ENCODE results near the gene MTX1. TPM values are rescaled to one million over a fixed set of nuclear protein-coding genes. Genes with fewer than 3 reads are reported as not detected.
"Not testable (repeated sequence)": the region's sequence is repeated elsewhere in the genome, so short reads cannot be mapped to it uniquely, and the experiment has no call there.

MTX1 gene
- total RNA-seq, 1 experiment from 2014 or later, result 69.1 TPM

DNA sequence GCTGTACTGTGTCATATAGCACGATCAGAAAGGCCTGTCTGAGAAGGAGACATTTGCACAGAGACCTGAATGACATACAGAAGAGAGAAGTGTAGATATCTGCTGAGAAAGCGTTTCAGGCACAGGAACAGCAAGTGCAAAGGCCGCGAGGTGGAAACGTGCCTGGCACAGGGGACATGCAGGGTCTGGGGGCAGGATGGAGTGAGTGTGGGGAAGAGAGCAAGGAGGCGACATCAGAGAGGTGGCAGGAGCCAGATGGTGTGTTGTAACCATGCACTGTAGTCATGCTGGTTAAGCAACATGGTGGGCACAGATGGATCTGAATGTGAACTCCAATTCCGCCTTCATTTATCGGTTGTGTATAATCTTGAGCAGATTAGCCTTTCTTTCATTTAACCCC is 48.4 kb upstream of the MTX1 start:
- Histone ChIP-seq H3K79me2 (ENCODE audit: insufficient read depth, low read length) (no peaks in the 10 kb centered on the region), H3K36me3 (ENCODE audit: control insufficient read depth in 1 of 2, insufficient read depth in 2 of 2, low read length in 2 of 2) (no peaks in the 10 kb centered on the region), H2AFZ (ENCODE audit: low read depth, low read length, poor library complexity, severe bottlenecking) (no peak overlapping the region), H3K4me1 (ENCODE audit: control insufficient read depth in 1 of 2, insufficient read depth in 2 of 2, low read length in 2 of 2) (no peaks in the 10 kb centered on the region), H3K27me3 (ENCODE audit: insufficient read depth, low read length) (no peaks in the 10 kb centered on the region), H4K20me1 (ENCODE audit: insufficient read depth) (no peaks in the 10 kb centered on the region), H3K4me3 (replicated peaks in 1 of 2; ENCODE audit: low read depth in 1 of 2, low read length in 2 of 2) (no peak overlapping the region), H3K4me2 (ENCODE audit: low read length) (no peak overlapping the region), H3K9me2 (ENCODE audit: insufficient read depth) (no peaks in the 10 kb centered on the region), H3K9ac (ENCODE audit: low read length) (no peak overlapping the region), H3K9me3 (ENCODE audit: control insufficient read depth in 1 of 2, insufficient read depth in 1 of 2, low read depth in 1 of 2, low read length in 2 of 2) (no peaks in the 10 kb centered on the region), H3K27ac (ENCODE audit: low read depth, low read length) (no peak overlapping the region)
- ChIA-PET POLR2A (no interaction called here), CTCF (interaction anchor here (1.0 kb wide), 1 partner anchor 69 kb away, joined by 3 read pairs; no protein-coding TSS in a partner anchor), RAD21 (ENCODE audit: low non-redundant PET in 1 of 2, low total read pairs in 2 of 2, uncharacterized antibody in 2 of 2, unreplicated experiment in 2 of 2) (interaction anchor here in 1 of 2 experiments (1.1 kb wide), 1 partner anchor 68 kb away, joined by 3 read pairs; no protein-coding TSS in a partner anchor)
- DNase-seq (ENCODE audit: low read depth, low spot score) (no peak), ATAC-seq (no peak)
- TF ChIP-seq TCF7L2 (IDR thresholded peaks at IDR 0.05; ENCODE audit: borderline replicate concordance, extremely low read depth, insufficient read depth, insufficient read length) (no peak), SIN3A (IDR thresholded peaks at IDR 0.05; ENCODE audit: low read depth) (no peak), ELF1 (IDR thresholded peaks at IDR 0.05; ENCODE audit: borderline replicate concordance, low read depth) (no peak), YY1 (IDR thresholded peaks at IDR 0.05; ENCODE audit: extremely low read depth, insufficient replicate concordance, low read depth, low read length) (no peak), POLR2AphosphoS5 (IDR thresholded peaks at IDR 0.05; ENCODE audit: low read depth, low read length) (no peak), ZBTB33 (IDR thresholded peaks at IDR 0.05; ENCODE audit: extremely low read depth, insufficient replicate concordance, low read length) (no peak), JUND (IDR thresholded peaks at IDR 0.05) (no peak), POLR2A (IDR thresholded peaks at IDR 0.05; ENCODE audit: borderline replicate concordance, extremely low read depth, insufficient read depth, insufficient read length) (no peak), ZFX (IDR thresholded peaks at IDR 0.05) (no peak), ATF3 (IDR thresholded peaks at IDR 0.05) (no peak), EGR1 (IDR thresholded peaks at IDR 0.05; ENCODE audit: low read depth) (no peak), SRF (IDR thresholded peaks at IDR 0.05; ENCODE audit: low read depth) (no peak), SP1 (IDR thresholded peaks at IDR 0.05; ENCODE audit: low read depth) (no peak)
- TF ChIP-seq, protein P1, sequence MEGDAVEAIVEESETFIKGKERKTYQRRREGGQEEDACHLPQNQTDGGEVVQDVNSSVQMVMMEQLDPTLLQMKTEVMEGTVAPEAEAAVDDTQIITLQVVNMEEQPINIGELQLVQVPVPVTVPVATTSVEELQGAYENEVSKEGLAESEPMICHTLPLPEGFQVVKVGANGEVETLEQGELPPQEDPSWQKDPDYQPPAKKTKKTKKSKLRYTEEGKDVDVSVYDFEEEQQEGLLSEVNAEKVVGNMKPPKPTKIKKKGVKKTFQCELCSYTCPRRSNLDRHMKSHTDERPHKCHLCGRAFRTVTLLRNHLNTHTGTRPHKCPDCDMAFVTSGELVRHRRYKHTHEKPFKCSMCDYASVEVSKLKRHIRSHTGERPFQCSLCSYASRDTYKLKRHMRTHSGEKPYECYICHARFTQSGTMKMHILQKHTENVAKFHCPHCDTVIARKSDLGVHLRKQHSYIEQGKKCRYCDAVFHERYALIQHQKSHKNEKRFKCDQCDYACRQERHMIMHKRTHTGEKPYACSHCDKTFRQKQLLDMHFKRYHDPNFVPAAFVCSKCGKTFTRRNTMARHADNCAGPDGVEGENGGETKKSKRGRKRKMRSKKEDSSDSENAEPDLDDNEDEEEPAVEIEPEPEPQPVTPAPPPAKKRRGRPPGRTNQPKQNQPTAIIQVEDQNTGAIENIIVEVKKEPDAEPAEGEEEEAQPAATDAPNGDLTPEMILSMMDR (IDR thresholded peaks at IDR 0.05 in 2 of 3, conservative IDR thresholded peaks at IDR 0.05 in 1 of 3; ENCODE audit: borderline replicate concordance in 1 of 3, insufficient read depth in 1 of 3, low read depth in 2 of 3, low read length in 2 of 3), result no peak
- TF ChIP-seq, protein P2, sequence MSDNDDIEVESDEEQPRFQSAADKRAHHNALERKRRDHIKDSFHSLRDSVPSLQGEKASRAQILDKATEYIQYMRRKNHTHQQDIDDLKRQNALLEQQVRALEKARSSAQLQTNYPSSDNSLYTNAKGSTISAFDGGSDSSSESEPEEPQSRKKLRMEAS (IDR thresholded peaks at IDR 0.05), result no peak
- no TSS peak for BruUV-seq (replicated peaks)
- intact Hi-C loops (cut with micrococcal nuclease), result no loop called here

- H3K9ac ChIP-seq (ENCODE audit: low read length); RAD21 ChIA-PET (ENCODE audit: low non-redundant PET in 1 of 2, low total read pairs in 2 of 2, uncharacterized antibody in 2 of 2, unreplicated experiment in 2 of 2); H3K4me2 ChIP-seq (ENCODE audit: low read length); H2AFZ ChIP-seq (ENCODE audit: low read depth, low read length, poor library complexity, severe bottlenecking); ATAC-seq; intact Hi-C loops (cut with micrococcal nuclease); H3K27me3 ChIP-seq (ENCODE audit: insufficient read depth, low read length); H3K36me3 ChIP-seq (ENCODE audit: control insufficient read depth in 1 of 2, insufficient read depth in 2 of 2, low read length in 2 of 2); H3K9me3 ChIP-seq (ENCODE audit: control insufficient read depth in 1 of 2, insufficient read depth in 1 of 2, low read depth in 1 of 2, low read length in 2 of 2); H4K20me1 ChIP-seq (ENCODE audit: insufficient read depth); DNase-seq (ENCODE audit: low read depth, low spot score); BruUV-seq (replicated peaks); H3K4me1 ChIP-seq (ENCODE audit: control insufficient read depth in 1 of 2, insufficient read depth in 2 of 2, low read length in 2 of 2); H3K4me3 ChIP-seq (replicated peaks in 1 of 2; ENCODE audit: low read depth in 1 of 2, low read length in 2 of 2); H3K27ac ChIP-seq (ENCODE audit: low read depth, low read length); H3K79me2 ChIP-seq (ENCODE audit: insufficient read depth, low read length); H3K9me2 ChIP-seq (ENCODE audit: insufficient read depth): not testable (repeated sequence)
- ChIA-PET CTCF (interaction anchor here (0.7 to 1.0 kb wide), 3 partner anchors 10 to 77 kb away, joined by 3 to 6 read pairs (median 3); partner anchors contain the start of gene KRTCAP2), POLR2A (interaction anchor here (1.0 kb wide), 1 partner anchor 10 kb away, joined by 3 read pairs; the partner anchor contains the start of gene KRTCAP2)
These were observed 45.9 kb upstream of the MTX1 start for GRCh38 chr1:155162631-155163030.
